Esophagus muscularis mucosa (tissue), 4 donors: ENCODE results near the gene ASPRV1. TPM values are rescaled to one million over a fixed set of nuclear protein-coding genes. Genes with fewer than 3 reads are reported as not detected.
"Not testable (repeated sequence)": the region's sequence is repeated elsewhere in the genome, so short reads cannot be mapped to it uniquely, and the experiment has no call there.

Experiments
- DNase-seq: peaks from one replicate; pipeline ENCODE4 v3.0.0-alpha.2; 2017; ENCODE audit errors: extremely low spot score
- H3K27ac ChIP-seq, 4 donors: fragments of 200-600 bp; sonication (generic); replicated peaks in 1 of 4; 1 replicate in 3 of 4; 2 replicates in 1 of 4; pipeline ENCODE4 v1.5.1; 2016 to 2019; ENCODE audit warnings: mild to moderate bottlenecking in 1 of 4
- H3K27me3 ChIP-seq, 4 donors: fragments of 200-600 bp; sonication (generic); one replicate each; pipeline versions ENCODE4 v1.5.1 to v1.6.0; 2016 to 2019
- H3K36me3 ChIP-seq, 4 donors: fragments of 200-600 bp; sonication (generic); one replicate each; pipeline ENCODE4 v1.5.1; 2016 to 2019
- H3K4me1 ChIP-seq, 4 donors: fragments of 200-600 bp; sonication (generic); one replicate each; pipeline ENCODE4 v1.5.1; 2016 to 2019
- H3K4me3 ChIP-seq, 4 donors: fragments of 200-600 bp; sonication (generic); 1 replicate in 2 of 4; 2 replicates in 2 of 4; pipeline ENCODE4 v1.5.1; 2016 to 2019; ENCODE audit warnings: mild to moderate bottlenecking in 4 of 4, moderate library complexity in 1 of 4
- H3K9me3 ChIP-seq, 4 donors: fragments of 200-600 bp; sonication (generic); 1 replicate in 3 of 4; 2 replicates in 1 of 4; pipeline ENCODE4 v1.5.1; 2016 to 2019
- EP300 ChIP-seq: sonication (generic); formaldehyde crosslinking; IDR thresholded peaks from one replicate; pipeline ENCODE4 v1.6.1; 2017; ENCODE audit warnings: antibody characterized with exemption
- POLR2A ChIP-seq: fragments of 450-650 bp; IDR thresholded peaks from one replicate; pipeline ENCODE4 v1.6.1; 2017; ENCODE audit warnings: antibody characterized with exemption, moderate library complexity, mild to moderate bottlenecking, low read depth
- POLR2AphosphoS5 ChIP-seq, 2 donors: sonication (generic); formaldehyde crosslinking; IDR thresholded peaks; one replicate each; pipeline ENCODE4 v1.6.1; 2017; ENCODE audit warnings: antibody characterized with exemption in 2 of 2
- WGBS: methylation state at CpG from one replicate; pipeline ENCODE4 v1.1.5; 2018; 5-methylcytosine and 5-hydroxymethylcytosine counted together
- intact Hi-C: fragments of 100-400 bp; cut with DNase I; formaldehyde crosslinking; loops from one replicate; pipeline ENCODE4 v1.15.1; 2023
- total RNA-seq, 4 donors: library from RNA; depleted of rRNA; stranded (reverse); fragments of >200 nt; gene quantifications; one replicate each; pipeline versions ENCODE4 v1.1.0 to v1.2.1, GENCODE V29; 2016
- TF ChIP-seq, protein P1 (sequence below), 3 experiments: fragments of 200-600 bp in 2 of 3; fragments of 450-650 bp in 1 of 3; sonication (generic) in 2 of 3; IDR thresholded peaks; one replicate each; pipeline ENCODE4 v1.5.1; 2017 to 2019; ENCODE audit warnings: antibody characterized with exemption in 3 of 3, mild to moderate bottlenecking in 2 of 3, moderate library complexity in 1 of 3

Gene ASPRV1
- total RNA-seq, 4 donors from 2014 or later = 1.2 to 1.7 (median 1.6) TPM

DNA sequence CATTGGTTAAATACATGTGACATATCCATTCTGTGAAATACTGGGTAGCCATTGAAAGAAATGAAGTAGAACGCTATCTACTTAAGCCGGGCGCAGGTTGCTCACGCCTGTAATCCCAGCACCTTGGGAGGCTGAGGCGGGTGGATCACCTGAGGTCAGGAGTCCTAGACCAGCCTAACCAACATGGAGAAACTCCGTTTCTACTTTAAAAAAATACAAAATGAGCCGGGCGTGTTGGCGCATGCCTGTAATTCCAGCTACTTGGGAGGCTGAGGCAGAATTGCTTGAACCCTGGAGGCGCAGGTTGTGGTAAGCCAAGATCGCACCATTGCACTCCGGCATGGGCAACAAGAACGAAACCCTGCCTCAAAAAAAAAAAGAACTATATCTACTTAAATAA, 45.7 kb upstream of the ASPRV1 start:
- Histone ChIP-seq H3K4me3 (no peak overlapping the region), H3K27me3 (no peaks in the 10 kb centered on the region), H3K9me3 (no peaks in the 10 kb centered on the region), H3K27ac (no peak overlapping the region), H3K36me3 (peaks cover 0 to 7% (median 0%) of the 10 kb centered on the region in 4 donors), H3K4me1 (no peaks in the 10 kb centered on the region)
- no peak for DNase-seq
- WGBS = 96% methylated on average over 13 of the region's 13 CpGs
- TF ChIP-seq EP300 = no peak
- intact Hi-C loops = no loop called here

DNA sequence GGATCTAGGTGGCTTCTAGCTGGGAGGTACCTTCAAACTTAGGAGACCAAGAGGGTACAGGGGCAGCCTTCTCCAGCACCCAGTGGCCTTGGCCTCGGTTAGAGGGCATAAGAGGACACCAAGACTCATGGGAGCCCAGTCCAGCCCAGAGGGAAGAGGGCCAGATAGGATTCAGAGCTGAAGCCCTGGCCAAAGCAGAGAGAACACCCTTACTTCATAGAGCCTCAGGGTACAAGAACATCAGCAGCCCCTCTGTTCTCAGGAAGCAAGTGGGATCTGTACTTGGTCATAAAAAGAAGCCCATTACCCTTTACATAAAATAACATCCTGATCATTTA, 45.0 kb upstream of the ASPRV1 start:
- intact Hi-C loops = no loop called here
- H3K27ac ChIP-seq = no peak overlapping the region
- no peak overlapping the region for H3K4me3 ChIP-seq
- no peak for DNase-seq
- WGBS = 100% methylated on average over 1 of the region's 1 CpG
- no peaks in the 10 kb centered on the region for H3K9me3 ChIP-seq
- H3K27me3 ChIP-seq = no peaks in the 10 kb centered on the region
- peaks cover 0 to 7% (median 0%) of the 10 kb centered on the region in 4 donors for H3K36me3 ChIP-seq
- H3K4me1 ChIP-seq = no peaks in the 10 kb centered on the region
- TF ChIP-seq, protein P1, sequence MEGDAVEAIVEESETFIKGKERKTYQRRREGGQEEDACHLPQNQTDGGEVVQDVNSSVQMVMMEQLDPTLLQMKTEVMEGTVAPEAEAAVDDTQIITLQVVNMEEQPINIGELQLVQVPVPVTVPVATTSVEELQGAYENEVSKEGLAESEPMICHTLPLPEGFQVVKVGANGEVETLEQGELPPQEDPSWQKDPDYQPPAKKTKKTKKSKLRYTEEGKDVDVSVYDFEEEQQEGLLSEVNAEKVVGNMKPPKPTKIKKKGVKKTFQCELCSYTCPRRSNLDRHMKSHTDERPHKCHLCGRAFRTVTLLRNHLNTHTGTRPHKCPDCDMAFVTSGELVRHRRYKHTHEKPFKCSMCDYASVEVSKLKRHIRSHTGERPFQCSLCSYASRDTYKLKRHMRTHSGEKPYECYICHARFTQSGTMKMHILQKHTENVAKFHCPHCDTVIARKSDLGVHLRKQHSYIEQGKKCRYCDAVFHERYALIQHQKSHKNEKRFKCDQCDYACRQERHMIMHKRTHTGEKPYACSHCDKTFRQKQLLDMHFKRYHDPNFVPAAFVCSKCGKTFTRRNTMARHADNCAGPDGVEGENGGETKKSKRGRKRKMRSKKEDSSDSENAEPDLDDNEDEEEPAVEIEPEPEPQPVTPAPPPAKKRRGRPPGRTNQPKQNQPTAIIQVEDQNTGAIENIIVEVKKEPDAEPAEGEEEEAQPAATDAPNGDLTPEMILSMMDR (IDR thresholded peaks at IDR 0.05) = no peak
- TF ChIP-seq POLR2A (no peak), EP300 (no peak), POLR2AphosphoS5 (IDR thresholded peaks at IDR 0.05) (no peak)

DNA sequence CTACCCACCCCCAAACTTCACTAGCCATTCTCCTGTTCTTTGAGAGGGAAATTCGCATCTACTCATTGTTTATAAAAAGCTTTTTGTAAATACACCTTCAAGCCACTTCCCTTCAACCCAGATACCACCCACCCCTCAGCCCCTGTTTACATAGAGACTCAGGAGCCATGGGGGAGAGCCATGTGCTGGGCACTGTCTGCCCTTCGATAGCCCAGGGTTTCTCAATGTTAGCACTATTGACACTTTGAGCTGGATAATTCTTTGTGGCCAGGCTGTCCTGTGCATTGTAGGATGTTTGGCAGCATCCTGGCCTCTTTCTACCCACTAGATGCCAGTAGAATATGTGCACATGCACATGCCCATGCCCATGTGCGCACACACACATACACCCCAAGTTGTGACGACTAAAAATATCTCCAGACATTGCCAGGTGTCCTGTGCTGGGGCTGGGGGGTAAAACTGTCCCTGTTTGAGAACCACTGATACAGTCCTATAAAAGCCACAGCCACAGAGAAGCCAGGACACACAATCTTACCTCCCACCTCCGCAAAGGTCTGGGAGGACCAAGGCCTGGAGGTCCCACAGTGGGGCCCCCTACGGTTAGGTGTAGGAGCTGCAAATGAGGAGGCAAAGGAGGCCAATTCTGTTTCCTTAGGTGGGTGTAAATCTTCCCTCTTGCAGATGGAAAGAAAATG, 44.5 kb upstream of the ASPRV1 start:
- Histone ChIP-seq H3K4me1 (no peaks in the 10 kb centered on the region), H3K9me3 (no peaks in the 10 kb centered on the region), H3K27ac (no peak overlapping the region), H3K4me3 (no peak overlapping the region), H3K27me3 (no peaks in the 10 kb centered on the region), H3K36me3 (peaks cover 0 to 5% (median 0%) of the 10 kb centered on the region in 4 donors)
- WGBS = 88% methylated on average over 6 of the region's 6 CpGs
- intact Hi-C loops = no loop called here
- DNase-seq = peak; percentile 50
- TF ChIP-seq POLR2A = no peak

DNA sequence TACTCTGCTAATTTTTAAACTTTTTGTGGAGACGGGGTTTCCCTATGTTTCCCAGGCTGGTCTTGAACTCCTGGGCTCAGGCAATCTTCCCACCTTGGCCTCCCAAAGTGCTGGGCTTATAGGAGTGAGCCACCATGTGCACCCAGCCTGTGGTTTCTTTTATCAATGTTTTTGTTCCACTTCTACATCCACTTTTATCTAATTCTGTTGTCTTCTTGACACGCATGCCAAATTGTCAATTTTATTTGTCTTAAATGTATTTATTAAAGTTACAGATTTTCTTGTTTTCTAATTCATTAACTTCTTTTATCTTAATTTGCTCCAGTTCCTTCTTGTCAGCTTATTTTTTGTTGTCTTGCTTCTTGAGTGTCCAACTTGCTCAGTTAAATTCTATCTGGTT, 43.8 kb upstream of the ASPRV1 start:
- no peak for DNase-seq
- no peaks in the 10 kb centered on the region for H3K27me3 ChIP-seq
- H3K36me3 ChIP-seq = peaks cover 0 to 4% (median 0%) of the 10 kb centered on the region in 4 donors

DNA sequence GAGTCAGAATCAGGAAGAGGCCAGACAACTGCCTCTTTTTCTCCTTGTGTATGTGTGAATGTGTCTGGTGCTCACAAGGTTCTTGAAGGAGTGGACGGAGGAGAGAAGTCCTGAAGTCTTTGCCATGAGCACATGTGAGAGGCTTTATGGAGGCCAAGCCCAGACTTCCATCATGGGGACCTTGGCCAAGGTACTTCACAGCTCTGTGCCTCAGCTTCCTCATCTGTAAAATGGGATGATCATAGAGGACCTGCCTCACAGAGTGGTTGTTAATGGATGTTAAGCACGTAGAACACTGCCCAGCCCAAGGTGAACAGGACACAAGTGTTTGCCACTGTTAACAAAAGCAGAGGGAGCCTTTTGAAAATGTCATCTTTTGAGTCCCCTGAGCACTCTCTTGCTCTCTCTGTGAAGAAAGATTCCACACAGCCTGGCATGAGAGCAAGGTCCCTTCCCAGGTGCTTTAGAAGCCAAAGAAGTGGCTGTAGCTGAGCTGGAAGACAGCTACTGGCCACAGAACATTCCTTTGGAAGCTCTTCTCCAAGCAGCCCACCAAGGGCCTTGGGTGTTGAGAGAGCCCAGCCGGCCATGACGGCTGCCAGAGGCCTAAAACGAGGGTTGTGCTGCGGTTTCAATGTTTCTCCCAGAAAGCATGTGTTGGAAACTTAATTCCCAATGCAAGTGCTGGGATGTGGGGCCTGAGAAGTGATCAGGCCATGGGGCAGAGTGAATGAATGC, 41.8 kb upstream of the ASPRV1 start:
- peaks cover 0 to 4% (median 0%) of the 10 kb centered on the region in 4 donors for H3K36me3 ChIP-seq
- H3K27ac ChIP-seq = no peak overlapping the region
- intact Hi-C loops = no loop called here
- no peaks in the 10 kb centered on the region for H3K27me3 ChIP-seq
- WGBS = 92% methylated on average over 6 of the region's 6 CpGs
- H3K4me3 ChIP-seq = no peak overlapping the region
- peak; percentile 64 for DNase-seq
- no peaks in the 10 kb centered on the region for H3K4me1 ChIP-seq
- H3K9me3 ChIP-seq = no peaks in the 10 kb centered on the region
- TF ChIP-seq EP300 = no peak
- no peak for TF ChIP-seq POLR2AphosphoS5 (IDR thresholded peaks at IDR 0.05)
- TF ChIP-seq, protein P1 (IDR thresholded peaks at IDR 0.05) = no peak
- TF ChIP-seq POLR2A = no peak

More for the DNA sequence above, 43.8 kb upstream of the ASPRV1 start:
- H3K27ac ChIP-seq = no peak overlapping the region
- WGBS = 98% methylated on average over 2 of the region's 2 CpGs
- TF ChIP-seq POLR2A = no peak
- TF ChIP-seq POLR2AphosphoS5 (IDR thresholded peaks at IDR 0.05) = no peak
- H3K9me3 ChIP-seq = no peaks in the 10 kb centered on the region
- H3K4me1 ChIP-seq = no peaks in the 10 kb centered on the region
- no peak overlapping the region for H3K4me3 ChIP-seq
- intact Hi-C loops = no loop called here

DNA sequence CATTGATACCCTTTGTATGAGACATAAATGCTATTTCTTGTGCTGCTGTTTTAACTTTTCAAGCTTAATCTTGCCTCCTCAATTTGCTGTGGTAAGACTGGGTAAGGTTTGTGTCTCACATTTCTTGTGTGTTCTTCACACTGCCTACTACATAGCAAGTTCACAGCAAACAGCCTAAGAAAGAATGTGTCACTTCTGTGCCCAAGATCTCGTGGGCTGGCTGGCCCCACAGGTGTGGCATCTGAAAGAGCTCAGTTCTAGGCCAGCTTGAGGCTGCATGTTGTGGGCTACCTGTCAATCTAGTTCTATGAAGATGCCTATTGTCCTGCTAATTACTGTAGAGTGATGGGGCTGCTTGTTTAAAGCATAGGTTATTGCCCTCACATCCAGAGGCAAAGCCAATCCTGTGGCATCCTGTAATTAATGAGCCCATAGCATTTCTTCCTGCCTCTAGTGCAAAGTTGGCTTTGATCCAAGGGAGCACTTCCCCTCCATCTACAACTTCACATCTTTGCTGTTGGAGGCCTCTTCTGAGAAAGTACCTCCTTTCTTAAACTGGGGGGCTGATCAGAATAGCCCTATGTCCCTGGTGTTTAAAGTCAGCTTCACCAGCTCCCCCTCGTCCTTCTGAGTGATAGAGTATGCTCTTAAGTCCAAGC, 40.9 kb upstream of the ASPRV1 start:
- intact Hi-C loops = no loop called here
- H3K27me3 ChIP-seq = no peaks in the 10 kb centered on the region
- TF ChIP-seq POLR2AphosphoS5 (IDR thresholded peaks at IDR 0.05) = no peak
- TF ChIP-seq EP300 = no peak
- TF ChIP-seq POLR2A = no peak
- TF ChIP-seq, protein P1 (IDR thresholded peaks at IDR 0.05) = no peak
- H3K36me3 ChIP-seq = peaks cover 0 to 4% (median 0%) of the 10 kb centered on the region in 4 donors
- no peak overlapping the region for H3K27ac ChIP-seq
- H3K9me3 ChIP-seq = no peaks in the 10 kb centered on the region
- H3K4me1 ChIP-seq = no peaks in the 10 kb centered on the region
- DNase-seq = no peak
- WGBS = 80% methylated on average over 2 of the region's 2 CpGs
- no peak overlapping the region for H3K4me3 ChIP-seq

DNA sequence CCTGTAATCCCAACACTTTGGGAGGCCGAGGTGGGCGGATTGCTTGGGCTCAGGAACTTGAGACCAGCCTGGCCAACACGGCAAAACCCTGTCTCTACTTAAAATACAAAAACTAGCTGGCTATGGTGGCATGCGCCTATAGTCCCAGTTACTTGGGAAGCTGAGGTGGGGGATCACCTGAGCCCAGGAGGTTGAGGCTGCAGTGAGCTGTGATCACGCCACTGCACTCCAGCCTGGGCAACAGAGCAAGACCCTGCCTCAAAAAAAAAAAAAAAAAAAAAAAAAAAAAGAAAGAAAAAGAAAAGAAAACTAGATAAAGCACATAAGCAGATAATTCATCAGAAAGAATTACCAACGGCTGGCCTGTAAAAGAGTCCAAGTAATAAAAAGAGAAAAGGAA, 39.1 kb upstream of the ASPRV1 start:
- WGBS = 94% methylated on average over 6 of the region's 6 CpGs

More for the DNA sequence above, 39.1 kb upstream of the ASPRV1 start:
- peaks cover 0 to 17% (median 6%) of the 10 kb centered on the region in 4 donors for H3K36me3 ChIP-seq
- H3K27me3 ChIP-seq, H3K4me3 ChIP-seq, intact Hi-C loops, H3K27ac ChIP-seq, DNase-seq, H3K4me1 ChIP-seq, H3K9me3 ChIP-seq: not testable (repeated sequence)
